Thyroid gland (tissue), 4 donors: ENCODE measurements around the gene TAF11L5.

Experiments used
- POLR2A ChIP-seq, 2 donors: fragments of 450-650 bp; IDR thresholded peaks; one replicate each; pipeline ENCODE4 v1.6.1; 2017; ENCODE audit warnings: antibody characterized with exemption in 2 of 2, mild to moderate bottlenecking in 2 of 2, moderate library complexity in 1 of 2
- TF ChIP-seq, protein P1 (sequence below), 6 experiments: fragments of 200-600 bp in 3 of 6; fragments of 450-650 bp in 3 of 6; sonication (generic) in 3 of 6; IDR thresholded peaks; one replicate each; pipeline ENCODE4 v1.5.1; 2016 to 2019; ENCODE audit warnings: antibody characterized with exemption in 6 of 6, mild to moderate bottlenecking in 2 of 6, inconsistent platforms in 1 of 6, moderate library complexity in 1 of 6

DNA sequence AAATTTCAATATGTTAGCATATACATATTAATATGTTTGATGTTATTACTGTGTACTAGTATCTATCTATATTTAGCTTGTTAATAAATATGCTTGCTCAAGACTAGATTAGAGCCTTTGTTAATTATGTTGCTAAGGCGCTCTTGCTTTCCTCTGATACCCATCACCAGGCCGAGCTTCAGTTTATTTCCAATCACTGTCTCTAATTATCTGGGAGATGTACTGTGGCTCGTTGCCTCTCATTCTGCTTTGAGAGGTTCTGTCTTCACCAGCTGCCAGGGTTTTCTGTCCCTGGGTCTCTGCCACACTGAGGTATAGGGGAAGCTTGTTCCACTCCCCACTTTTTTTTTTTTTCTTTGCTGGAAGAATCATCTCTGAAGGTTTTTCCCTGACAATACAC lies 48.0 kb upstream of the TAF11L5 start:
- TF ChIP-seq, protein P1, sequence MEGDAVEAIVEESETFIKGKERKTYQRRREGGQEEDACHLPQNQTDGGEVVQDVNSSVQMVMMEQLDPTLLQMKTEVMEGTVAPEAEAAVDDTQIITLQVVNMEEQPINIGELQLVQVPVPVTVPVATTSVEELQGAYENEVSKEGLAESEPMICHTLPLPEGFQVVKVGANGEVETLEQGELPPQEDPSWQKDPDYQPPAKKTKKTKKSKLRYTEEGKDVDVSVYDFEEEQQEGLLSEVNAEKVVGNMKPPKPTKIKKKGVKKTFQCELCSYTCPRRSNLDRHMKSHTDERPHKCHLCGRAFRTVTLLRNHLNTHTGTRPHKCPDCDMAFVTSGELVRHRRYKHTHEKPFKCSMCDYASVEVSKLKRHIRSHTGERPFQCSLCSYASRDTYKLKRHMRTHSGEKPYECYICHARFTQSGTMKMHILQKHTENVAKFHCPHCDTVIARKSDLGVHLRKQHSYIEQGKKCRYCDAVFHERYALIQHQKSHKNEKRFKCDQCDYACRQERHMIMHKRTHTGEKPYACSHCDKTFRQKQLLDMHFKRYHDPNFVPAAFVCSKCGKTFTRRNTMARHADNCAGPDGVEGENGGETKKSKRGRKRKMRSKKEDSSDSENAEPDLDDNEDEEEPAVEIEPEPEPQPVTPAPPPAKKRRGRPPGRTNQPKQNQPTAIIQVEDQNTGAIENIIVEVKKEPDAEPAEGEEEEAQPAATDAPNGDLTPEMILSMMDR (IDR thresholded peaks at IDR 0.05) = no peak
- no peak for TF ChIP-seq POLR2A (IDR thresholded peaks at IDR 0.05)
